Right forelimb (tissue), 1 donor: ENCODE data around the gene PREB.
"Not testable (repeated sequence)": the region's sequence is repeated elsewhere in the genome, so short reads cannot be mapped to it uniquely, and the experiment has no call there.

Experiments used
- DNase-seq: peaks from one replicate; pipeline ENCODE4 v3.0.0-alpha.2; 2018

Gene PREB

GRCh38 chr2:27133905-27134780 lies at the start of gene PREB:
PREB (minus strand) TSS chr2:27134636; CDS start chr2:27134421, 215 bp downstream.
- peak; percentile 99 for DNase-seq

GRCh38 chr2:27184115-27184514 lies 49.7 kb upstream of the PREB start:
- no peak for DNase-seq

GRCh38 chr2:27182346-27182745 lies 47.9 kb upstream of the PREB start:
- no peak for DNase-seq

GRCh38 chr2:27179344-27180000 lies 45.0 kb upstream of the PREB start:
- no peak for DNase-seq

- DNase-seq = no peak
These were observed 44.0 kb upstream of the PREB start for GRCh38 chr2:27178469-27178868.

GRCh38 chr2:27177441-27178351 lies 43.3 kb upstream of the PREB start:
- DNase-seq = no peak

- DNase-seq = not testable (repeated sequence)
These were observed 41.3 kb upstream of the PREB start for GRCh38 chr2:27175781-27176180.

- no peak for DNase-seq
These were observed 40.9 kb upstream of the PREB start for GRCh38 chr2:27175330-27175729.

GRCh38 chr2:27174638-27175037 lies 40.2 kb upstream of the PREB start:
- no peak for DNase-seq

- DNase-seq = no peak
These were observed 37.0 kb upstream of the PREB start for GRCh38 chr2:27171351-27171848.

GRCh38 chr2:27170581-27171337 lies 36.3 kb upstream of the PREB start:
- DNase-seq = no peak

- no peak for DNase-seq
These were observed 30.7 kb upstream of the PREB start for GRCh38 chr2:27164960-27165763.

GRCh38 chr2:27162151-27163121 lies 28.0 kb upstream of the PREB start:
- DNase-seq = no peak

GRCh38 chr2:27160191-27160590 lies 25.8 kb upstream of the PREB start:
- no peak for DNase-seq

- no peak for DNase-seq
These were observed 24.8 kb upstream of the PREB start for GRCh38 chr2:27159271-27159670.

GRCh38 chr2:27158468-27158867 lies 24.0 kb upstream of the PREB start:
- DNase-seq = no peak

- no peak for DNase-seq
These were observed 20.7 kb upstream of the PREB start for GRCh38 chr2:27155069-27155520.

- DNase-seq = no peak
These were observed 20.1 kb upstream of the PREB start for GRCh38 chr2:27154488-27154887.

GRCh38 chr2:27152796-27153464 lies 18.5 kb upstream of the PREB start:
- no peak for DNase-seq
